GM12878 (cell line): ENCODE data around the gene CACNA1D. TPM values are rescaled to one million over a fixed set of nuclear protein-coding genes. Genes with fewer than 3 reads are reported as not detected.

ENCODE experiments used
- ATAC-seq: fragments of 200-7000 bp; cut with Tn5 transposase; 3 replicates; pipeline ENCODE4 v1.9.1; 2020; ENCODE audit warnings: mild to moderate bottlenecking, moderate library complexity
- BruUV-seq: library from RNA; stranded (reverse); fragments of 400-500 nt; replicated peaks from 2 replicates; lab custom pipeline; 2021; lab: Mats Ljungman, UMichigan
- CTCF ChIA-PET: fragments of 300-600 bp; sonication (Branson Sonifier 250); formaldehyde crosslinking; extraction: SDS; loops from one replicate; lab custom pipeline; 2021; ENCODE audit warnings: inconsistent platforms; lab: Yijun Ruan, JAX
- POLR2A ChIA-PET: fragments of 350-600 bp; formaldehyde crosslinking; extraction: SDS; loops from one replicate; lab custom pipeline; 2021; ENCODE audit warnings: inconsistent platforms; lab: Charles Lee
- RAD21 ChIA-PET: fragments of 300-600 bp; sonication (Branson Sonifier 250); formaldehyde crosslinking; loops from one replicate; lab custom pipeline; 2023; ENCODE audit warnings: antibody characterized with exemption; ENCODE audit not compliant: unreplicated experiment; lab: Charles Lee
- SMC1A ChIA-PET: fragments of 300-600 bp; sonication (Branson Sonifier 250); formaldehyde crosslinking; loops from one replicate; lab custom pipeline; 2023; ENCODE audit not compliant: unreplicated experiment, uncharacterized antibody; lab: Charles Lee
- DNase-seq: peaks from one replicate; pipeline ENCODE4 v3.0.0-alpha.2; 2011; ENCODE audit warnings: low read depth, low spot score
- FAIRE-seq: peaks from 3 replicates; lab custom pipeline; 2011; peaks lifted over from hg19 to GRCh38; lab: Jason Lieb, UNC
- H2AFZ ChIP-seq: 2 replicates; pipeline ENCODE4 v1.6.0; 2011; ENCODE audit warnings: low read depth, low read length, control low read depth; ENCODE audit not compliant: control insufficient read depth
- H3K27ac ChIP-seq: 2 replicates; pipeline ENCODE4 v1.5.1; 2011; ENCODE audit warnings: control low read depth; ENCODE audit not compliant: control insufficient read depth, insufficient read depth
- H3K27me3 ChIP-seq, 2 experiments: replicated peaks in 1 of 2; 2 replicates each; pipeline versions ENCODE4 v1.6.0 to v1.6.1; 2011; ENCODE audit warnings: low read length in 1 of 2; ENCODE audit not compliant: control insufficient read depth in 2 of 2, insufficient read depth in 2 of 2
- H3K36me3 ChIP-seq, 2 experiments: 2 replicates each; pipeline ENCODE4 v1.5.1; 2011; ENCODE audit warnings: low read length in 1 of 2; ENCODE audit not compliant: control insufficient read depth in 2 of 2, insufficient read depth in 2 of 2
- H3K4me1 ChIP-seq: 2 replicates; pipeline ENCODE4 v1.6.1; 2011; ENCODE audit warnings: mild to moderate bottlenecking, low read length, moderate library complexity, mixed read lengths; ENCODE audit not compliant: control insufficient read depth, insufficient read depth
- H3K4me2 ChIP-seq: 2 replicates; pipeline ENCODE4 v1.6.0; 2011; ENCODE audit warnings: control low read depth; ENCODE audit not compliant: control insufficient read depth, insufficient read depth
- H3K4me3 ChIP-seq: fragments of 200-600 bp; sonication (generic); 2 replicates; pipeline ENCODE4 v1.5.1; 2016
- H3K79me2 ChIP-seq: 2 replicates; pipeline ENCODE4 v1.6.0; 2011; ENCODE audit warnings: low read length; ENCODE audit not compliant: control insufficient read depth, insufficient read depth
- H3K9ac ChIP-seq: 2 replicates; pipeline ENCODE4 v1.8.0; 2011; ENCODE audit warnings: low read length, control low read depth, mixed read lengths; ENCODE audit not compliant: control insufficient read depth, insufficient read depth
- H3K9me3 ChIP-seq: replicated peaks from 3 replicates; pipeline ENCODE4 v1.5.1; 2011; ENCODE audit warnings: mild to moderate bottlenecking, low read length; ENCODE audit not compliant: control insufficient read depth, insufficient read depth
- H4K20me1 ChIP-seq: 2 replicates; pipeline ENCODE4 v1.6.0; 2011; ENCODE audit not compliant: control insufficient read depth, insufficient read depth
- CEBPB ChIP-seq, 2 experiments: fragments of 150-350 bp in 1 of 2; IDR thresholded peaks; 2 replicates each; pipeline ENCODE4 v1.6.1; 2012 to 2014; ENCODE audit warnings: low read depth in 2 of 2, low read length in 2 of 2, borderline replicate concordance in 1 of 2, inconsistent platforms in 1 of 2
- CHD4 ChIP-seq: fragments of 200-600 bp; sonication (generic); IDR thresholded peaks from 2 replicates; pipeline ENCODE4 v1.6.1; 2016; ENCODE audit warnings: mild to moderate bottlenecking
- CREB1 ChIP-seq: IDR thresholded peaks from 2 replicates; pipeline ENCODE4 v1.6.1; 2012; ENCODE audit warnings: low read depth, mild to moderate bottlenecking, inconsistent platforms
- ESRRA ChIP-seq: IDR thresholded peaks from 2 replicates; pipeline ENCODE4 v1.6.1; 2012; ENCODE audit warnings: mild to moderate bottlenecking, low read length, improper control_type of control experiment
- GABPA ChIP-seq: IDR thresholded peaks from 2 replicates; pipeline ENCODE4 v1.6.1; 2014; ENCODE audit warnings: antibody characterized with exemption, low read depth, mild to moderate bottlenecking, inconsistent platforms
- JUND ChIP-seq: IDR thresholded peaks from 2 replicates; pipeline ENCODE4 v1.6.1; 2012; ENCODE audit warnings: low read depth, mild to moderate bottlenecking, low read length, improper control_type of control experiment, moderate library complexity
- KAT2A ChIP-seq: conservative IDR thresholded peaks from 2 replicates; pipeline ENCODE4 v1.6.1; 2011; ENCODE audit warnings: low read depth, low read length; ENCODE audit not compliant: control insufficient read depth
- NRF1 ChIP-seq: conservative IDR thresholded peaks from 2 replicates; pipeline ENCODE4 v1.6.1; 2011; ENCODE audit warnings: mild to moderate bottlenecking, low read depth, low read length, improper control_type of control experiment
- POU2F2 ChIP-seq: IDR thresholded peaks from 3 replicates; pipeline ENCODE4 v1.6.1; 2011; ENCODE audit warnings: low read depth, mild to moderate bottlenecking, low read length, borderline replicate concordance
- RFX5 ChIP-seq: IDR thresholded peaks from 2 replicates; pipeline ENCODE4 v1.6.1; 2011; ENCODE audit warnings: low read depth, low read length, improper control_type of control experiment
- SIN3A ChIP-seq: IDR thresholded peaks from 2 replicates; pipeline ENCODE4 v1.6.1; 2012; ENCODE audit warnings: low read depth, low read length, improper control_type of control experiment
- SIX5 ChIP-seq: IDR thresholded peaks from 2 replicates; pipeline ENCODE4 v1.6.1; 2011; ENCODE audit warnings: mild to moderate bottlenecking, low read depth, low read length, moderate library complexity; ENCODE audit not compliant: severe bottlenecking
- STAT1 ChIP-seq: fragments of 450-650 bp; conservative IDR thresholded peaks from 2 replicates; pipeline ENCODE4 v1.6.1; 2014; ENCODE audit warnings: antibody characterized with exemption, mild to moderate bottlenecking
- ZNF274 ChIP-seq: IDR thresholded peaks from one replicate; pipeline ENCODE4 v1.8.0; 2011; ENCODE audit not compliant: insufficient read length, insufficient read depth
- ZNF687 ChIP-seq: fragments of 450-650 bp; IDR thresholded peaks from 2 replicates; pipeline ENCODE4 v1.6.1; 2017; ENCODE audit warnings: mild to moderate bottlenecking, moderate library complexity
- WGBS: methylation state at CpG from one replicate; pipeline ENCODE4 v1.1.6; 2016; ENCODE audit warnings: low lambda C conversion rate; ENCODE audit not compliant: insufficient replicate concordance, insufficient coverage; ENCODE audit errors: missing lambda C conversion rate; 5-methylcytosine and 5-hydroxymethylcytosine counted together
- in situ Hi-C: fragments of 300-500 bp; cut with MboI; formaldehyde crosslinking; loops from 9 replicates; pipeline ENCODE4 v1.14.3; 2018; ENCODE audit warnings: mixed read lengths
- intact Hi-C: fragments of 100-400 bp; cut with micrococcal nuclease; formaldehyde crosslinking; loops from one replicate; pipeline ENCODE4 v1.14.2; 2022; ENCODE audit not compliant: unreplicated experiment
- polyA plus RNA-seq, 11 experiments: library from polyadenylated mRNA; depleted of rRNA in 4 of 11; unstranded in 6 of 11; stranded (reverse) in 5 of 11; fragments of >200 nt; fragmentation: Nextera tagmentation in 4 of 11; fragmentation: Illumina TruSeq in 1 of 11; extraction: Ambion mirVana in 4 of 11; extraction: Trizol in 1 of 11; gene quantifications; 1 replicate in 1 of 11; 2 replicates in 10 of 11; pipeline versions ENCODE4 v1.2.1 to v1.2.3, GENCODE V29; 2011 to 2016; ENCODE audit warnings: inconsistent platforms in 2 of 11, missing spikeins in 2 of 11, low read depth in 1 of 11
- total RNA-seq, 4 experiments: library from RNA; depleted of rRNA in 3 of 4; stranded (reverse); fragments of >200 nt in 3 of 4; fragmentation: Illumina TruSeq in 1 of 4; extraction: Trizol in 1 of 4; gene quantifications; 2 replicates each; pipeline versions ENCODE4 v1.2.1 to v1.2.3, GENCODE V29; 2013 to 2021
- TF ChIP-seq, protein P1 (sequence below), 3 experiments: IDR thresholded peaks in 2 of 3; conservative IDR thresholded peaks in 1 of 3; 2 replicates each; pipeline ENCODE4 v1.5.1; 2011; ENCODE audit warnings: low read depth in 3 of 3, low read length in 3 of 3, mild to moderate bottlenecking in 3 of 3, control low read depth in 2 of 3, moderate library complexity in 2 of 3, inconsistent platforms in 1 of 3, mixed read lengths in 1 of 3; ENCODE audit not compliant: control insufficient read depth in 2 of 3, insufficient read depth in 1 of 3; ENCODE audit errors: extremely low read depth in 1 of 3

Gene CACNA1D
- total and polyA plus RNA-seq, 10 of the 15 experiments (the other 5 are each of a cell fraction or from before 2014, with no cell fraction given) = 0.21 to 24.4 (median 1.6) TPM

- Histone ChIP-seq H3K27me3 (no peaks in the 10 kb centered on the region), H4K20me1 (no peaks in the 10 kb centered on the region), H3K9ac (no peak overlapping the region), H2AFZ (no peak overlapping the region), H3K9me3 (no peaks in the 10 kb centered on the region), H3K4me3 (no peak overlapping the region), H3K36me3 (no peaks in the 10 kb centered on the region), H3K27ac (no peak overlapping the region), H3K4me2 (no peak overlapping the region), H3K4me1 (no peaks in the 10 kb centered on the region), H3K79me2 (no peaks in the 10 kb centered on the region)
- RAD21 ChIA-PET = interaction anchor here (0.5 kb wide), 1 partner anchor 123 kb away, joined by 4 read pairs; no protein-coding TSS in a partner anchor
- TF ChIP-seq JUND (no peak), ZNF274 (no peak), ZNF687 (no peak), NRF1 (no peak), CHD4 (no peak), STAT1 (no peak), SIN3A (no peak), RFX5 (no peak), CREB1 (no peak), GABPA (no peak), POU2F2 (no peak), SIX5 (no peak), CEBPB (IDR thresholded peaks at IDR 0.05; ENCODE audit: borderline replicate concordance in 1 of 2, low read depth in 2 of 2, low read length in 2 of 2) (no peak), KAT2A (no peak), ESRRA (no peak)
- TF ChIP-seq, protein P1, sequence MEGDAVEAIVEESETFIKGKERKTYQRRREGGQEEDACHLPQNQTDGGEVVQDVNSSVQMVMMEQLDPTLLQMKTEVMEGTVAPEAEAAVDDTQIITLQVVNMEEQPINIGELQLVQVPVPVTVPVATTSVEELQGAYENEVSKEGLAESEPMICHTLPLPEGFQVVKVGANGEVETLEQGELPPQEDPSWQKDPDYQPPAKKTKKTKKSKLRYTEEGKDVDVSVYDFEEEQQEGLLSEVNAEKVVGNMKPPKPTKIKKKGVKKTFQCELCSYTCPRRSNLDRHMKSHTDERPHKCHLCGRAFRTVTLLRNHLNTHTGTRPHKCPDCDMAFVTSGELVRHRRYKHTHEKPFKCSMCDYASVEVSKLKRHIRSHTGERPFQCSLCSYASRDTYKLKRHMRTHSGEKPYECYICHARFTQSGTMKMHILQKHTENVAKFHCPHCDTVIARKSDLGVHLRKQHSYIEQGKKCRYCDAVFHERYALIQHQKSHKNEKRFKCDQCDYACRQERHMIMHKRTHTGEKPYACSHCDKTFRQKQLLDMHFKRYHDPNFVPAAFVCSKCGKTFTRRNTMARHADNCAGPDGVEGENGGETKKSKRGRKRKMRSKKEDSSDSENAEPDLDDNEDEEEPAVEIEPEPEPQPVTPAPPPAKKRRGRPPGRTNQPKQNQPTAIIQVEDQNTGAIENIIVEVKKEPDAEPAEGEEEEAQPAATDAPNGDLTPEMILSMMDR (IDR thresholded peaks at IDR 0.05 in 2 of 3, conservative IDR thresholded peaks at IDR 0.05 in 1 of 3; ENCODE audit: control insufficient read depth in 2 of 3, extremely low read depth in 1 of 3, insufficient read depth in 1 of 3, low read depth in 3 of 3, low read length in 3 of 3) = no peak
- intact Hi-C loops (no loop called here), in situ Hi-C loops (no loop called here)
- DNase-seq = no peak
- no peak for ATAC-seq
- WGBS = 26% methylated on average over 6 of the region's 6 CpGs
- SMC1A ChIA-PET = interaction anchor here (0.9 to 2.3 kb wide), 2 partner anchors 19 to 56 kb away, joined by 3 to 5 read pairs; no protein-coding TSS in a partner anchor
- POLR2A ChIA-PET = no interaction called here
- CTCF ChIA-PET = interaction anchor here (0.6 to 1.7 kb wide), 6 partner anchors 10 to 721 kb away, joined by 3 to 6 read pairs (median 3); no protein-coding TSS in a partner anchor
- no TSS peak for BruUV-seq
- FAIRE-seq = no peak
Observed at GRCh38 chr3:53688066-53688465, 193.7 kb downstream of the CACNA1D start.
